HepG2 (cell line): ENCODE data around the gene CFAP97D1. TPM values are rescaled to one million over a fixed set of nuclear protein-coding genes. Genes with fewer than 3 reads are reported as not detected.

Experiments
- RBFOX2 ChIP-seq: fragments of 200-400 bp; formaldehyde crosslinking; IDR thresholded peaks from 2 replicates; pipeline ENCODE4 v1.6.1; 2017; ENCODE audit warnings: low read depth, mild to moderate bottlenecking, low read length
- ZBTB3 ChIP-seq: sonication (generic); formaldehyde crosslinking; IDR thresholded peaks from 2 replicates; pipeline ENCODE4 v1.4.0; 2020; ENCODE audit warnings: low read depth, mild to moderate bottlenecking, moderate library complexity, missing genetic modification reagents, borderline replicate concordance
- ZNF570 ChIP-seq: sonication (generic); formaldehyde crosslinking; IDR thresholded peaks from 2 replicates; pipeline ENCODE4 v1.4.0; 2020; ENCODE audit warnings: mild to moderate bottlenecking, missing genetic modification reagents, borderline replicate concordance
- ZNF749 ChIP-seq: sonication (generic); formaldehyde crosslinking; IDR thresholded peaks from 2 replicates; pipeline ENCODE4 v1.8.0; 2022; ENCODE audit warnings: mild to moderate bottlenecking, missing genetic modification reagents, moderate library complexity, borderline replicate concordance
- polyA plus RNA-seq, 8 experiments: library from polyadenylated mRNA; depleted of rRNA in 3 of 8; stranded (reverse) in 7 of 8; unstranded in 1 of 8; fragments of >200 nt; fragmentation: Illumina TruSeq in 4 of 8; extraction: Trizol in 4 of 8; gene quantifications; 2 replicates each; pipeline versions ENCODE4 v1.2.1 to v1.2.3, GENCODE V29; 2011 to 2016; ENCODE audit warnings: low read depth in 4 of 8, missing spikeins in 1 of 8, mixed read lengths in 1 of 8; ENCODE audit not compliant: insufficient read depth in 1 of 8
- total RNA-seq, 5 experiments: library from RNA; depleted of rRNA; stranded (reverse); fragments of >200 nt; fragmentation: Illumina TruSeq; extraction: Trizol; gene quantifications; 2 replicates each; pipeline ENCODE4 v1.2.3, GENCODE V29; 2016; ENCODE audit warnings: low read depth in 1 of 5
- TF ChIP-seq, protein P1 (sequence below): sonication (generic); formaldehyde crosslinking; IDR thresholded peaks from 2 replicates; pipeline ENCODE4 v1.5.1; 2020; ENCODE audit warnings: mild to moderate bottlenecking, missing genetic modification reagents
- TF ChIP-seq, protein P2 (sequence below): sonication (generic); formaldehyde crosslinking; IDR thresholded peaks from 2 replicates; pipeline ENCODE4 v1.9.0; 2021; ENCODE audit warnings: mild to moderate bottlenecking, missing genetic modification reagents
- TF ChIP-seq, protein P3 (sequence below), 2 experiments: sonication (generic) in 1 of 2; formaldehyde crosslinking in 1 of 2; IDR thresholded peaks; 2 replicates each; pipeline versions ENCODE4 v1.4.0 to v1.6.1; 2018 to 2020; ENCODE audit warnings: missing genetic modification reagents in 2 of 2, borderline replicate concordance in 1 of 2, low read depth in 1 of 2, mild to moderate bottlenecking in 1 of 2, missing biosample characterization in 1 of 2
- TF ChIP-seq, protein P4 (sequence below): sonication (generic); formaldehyde crosslinking; IDR thresholded peaks from 2 replicates; pipeline ENCODE4 v1.4.0; 2020; ENCODE audit warnings: mild to moderate bottlenecking, missing genetic modification reagents, borderline replicate concordance

The CFAP97D1 gene
- total and polyA plus RNA-seq, 2 of the 13 experiments (the other 11 are each of a cell fraction or from before 2014, with no cell fraction given): 0.02 TPM; not detected in 1

DNA sequence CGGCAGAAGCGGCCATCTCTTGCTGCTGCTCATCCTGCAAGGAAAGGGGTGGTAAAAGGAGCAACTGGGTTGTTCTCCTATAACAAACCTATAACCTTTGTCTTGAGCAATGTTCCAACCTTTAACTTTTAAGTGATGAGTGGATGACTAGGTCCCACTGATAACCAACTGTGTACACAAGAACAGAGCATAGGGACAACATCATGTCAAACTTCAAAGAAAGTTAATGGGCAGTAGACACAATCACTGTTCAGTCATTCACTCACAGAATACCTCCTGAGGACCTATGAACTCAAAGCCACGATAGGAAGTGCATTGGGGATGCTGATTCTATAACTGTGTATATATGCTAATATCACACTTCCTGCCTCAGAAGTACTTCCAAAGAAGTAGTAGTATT, 21.6 kb downstream of the CFAP97D1 start (continued):
- TF ChIP-seq, protein P1, sequence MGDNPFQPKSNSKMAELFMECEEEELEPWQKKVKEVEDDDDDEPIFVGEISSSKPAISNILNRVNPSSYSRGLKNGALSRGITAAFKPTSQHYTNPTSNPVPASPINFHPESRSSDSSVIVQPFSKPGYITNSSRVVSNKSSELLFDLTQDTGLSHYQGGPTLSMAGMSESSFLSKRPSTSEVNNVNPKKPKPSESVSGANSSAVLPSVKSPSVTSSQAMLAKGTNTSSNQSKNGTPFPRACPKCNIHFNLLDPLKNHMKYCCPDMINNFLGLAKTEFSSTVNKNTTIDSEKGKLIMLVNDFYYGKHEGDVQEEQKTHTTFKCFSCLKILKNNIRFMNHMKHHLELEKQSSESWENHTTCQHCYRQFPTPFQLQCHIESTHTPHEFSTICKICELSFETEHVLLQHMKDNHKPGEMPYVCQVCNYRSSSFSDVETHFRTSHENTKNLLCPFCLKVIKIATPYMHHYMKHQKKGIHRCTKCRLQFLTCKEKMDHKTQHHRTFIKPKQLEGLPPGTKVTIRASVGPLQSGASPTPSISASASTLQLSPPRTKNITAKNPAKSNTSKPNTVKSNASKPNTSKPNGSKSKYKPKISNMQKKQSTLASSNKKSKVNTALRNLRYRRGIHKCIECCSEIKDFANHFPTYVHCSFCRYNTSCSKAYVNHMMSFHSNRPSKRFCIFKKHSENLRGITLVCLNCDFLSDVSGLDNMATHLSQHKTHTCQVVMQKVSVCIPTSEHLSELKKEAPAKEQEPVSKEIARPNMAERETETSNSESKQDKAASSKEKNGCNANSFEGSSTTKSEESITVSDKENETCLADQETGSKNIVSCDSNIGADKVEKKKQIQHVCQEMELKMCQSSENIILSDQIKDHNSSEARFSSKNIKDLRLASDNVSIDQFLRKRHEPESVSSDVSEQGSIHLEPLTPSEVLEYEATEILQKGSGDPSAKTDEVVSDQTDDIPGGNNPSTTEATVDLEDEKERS (CRISPR knock-in tag): no peak
- TF ChIP-seq ZNF749 (CRISPR knock-in tag) (no peak), RBFOX2 (no peak), ZBTB3 (no peak), ZNF570 (CRISPR knock-in tag) (no peak)
- TF ChIP-seq, protein P2, sequence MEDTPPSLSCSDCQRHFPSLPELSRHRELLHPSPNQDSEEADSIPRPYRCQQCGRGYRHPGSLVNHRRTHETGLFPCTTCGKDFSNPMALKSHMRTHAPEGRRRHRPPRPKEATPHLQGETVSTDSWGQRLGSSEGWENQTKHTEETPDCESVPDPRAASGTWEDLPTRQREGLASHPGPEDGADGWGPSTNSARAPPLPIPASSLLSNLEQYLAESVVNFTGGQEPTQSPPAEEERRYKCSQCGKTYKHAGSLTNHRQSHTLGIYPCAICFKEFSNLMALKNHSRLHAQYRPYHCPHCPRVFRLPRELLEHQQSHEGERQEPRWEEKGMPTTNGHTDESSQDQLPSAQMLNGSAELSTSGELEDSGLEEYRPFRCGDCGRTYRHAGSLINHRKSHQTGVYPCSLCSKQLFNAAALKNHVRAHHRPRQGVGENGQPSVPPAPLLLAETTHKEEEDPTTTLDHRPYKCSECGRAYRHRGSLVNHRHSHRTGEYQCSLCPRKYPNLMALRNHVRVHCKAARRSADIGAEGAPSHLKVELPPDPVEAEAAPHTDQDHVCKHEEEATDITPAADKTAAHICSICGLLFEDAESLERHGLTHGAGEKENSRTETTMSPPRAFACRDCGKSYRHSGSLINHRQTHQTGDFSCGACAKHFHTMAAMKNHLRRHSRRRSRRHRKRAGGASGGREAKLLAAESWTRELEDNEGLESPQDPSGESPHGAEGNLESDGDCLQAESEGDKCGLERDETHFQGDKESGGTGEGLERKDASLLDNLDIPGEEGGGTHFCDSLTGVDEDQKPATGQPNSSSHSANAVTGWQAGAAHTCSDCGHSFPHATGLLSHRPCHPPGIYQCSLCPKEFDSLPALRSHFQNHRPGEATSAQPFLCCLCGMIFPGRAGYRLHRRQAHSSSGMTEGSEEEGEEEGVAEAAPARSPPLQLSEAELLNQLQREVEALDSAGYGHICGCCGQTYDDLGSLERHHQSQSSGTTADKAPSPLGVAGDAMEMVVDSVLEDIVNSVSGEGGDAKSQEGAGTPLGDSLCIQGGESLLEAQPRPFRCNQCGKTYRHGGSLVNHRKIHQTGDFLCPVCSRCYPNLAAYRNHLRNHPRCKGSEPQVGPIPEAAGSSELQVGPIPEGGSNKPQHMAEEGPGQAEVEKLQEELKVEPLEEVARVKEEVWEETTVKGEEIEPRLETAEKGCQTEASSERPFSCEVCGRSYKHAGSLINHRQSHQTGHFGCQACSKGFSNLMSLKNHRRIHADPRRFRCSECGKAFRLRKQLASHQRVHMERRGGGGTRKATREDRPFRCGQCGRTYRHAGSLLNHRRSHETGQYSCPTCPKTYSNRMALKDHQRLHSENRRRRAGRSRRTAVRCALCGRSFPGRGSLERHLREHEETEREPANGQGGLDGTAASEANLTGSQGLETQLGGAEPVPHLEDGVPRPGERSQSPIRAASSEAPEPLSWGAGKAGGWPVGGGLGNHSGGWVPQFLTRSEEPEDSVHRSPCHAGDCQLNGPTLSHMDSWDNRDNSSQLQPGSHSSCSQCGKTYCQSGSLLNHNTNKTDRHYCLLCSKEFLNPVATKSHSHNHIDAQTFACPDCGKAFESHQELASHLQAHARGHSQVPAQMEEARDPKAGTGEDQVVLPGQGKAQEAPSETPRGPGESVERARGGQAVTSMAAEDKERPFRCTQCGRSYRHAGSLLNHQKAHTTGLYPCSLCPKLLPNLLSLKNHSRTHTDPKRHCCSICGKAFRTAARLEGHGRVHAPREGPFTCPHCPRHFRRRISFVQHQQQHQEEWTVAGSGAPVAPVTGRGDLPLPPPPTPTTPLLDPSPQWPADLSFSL (CRISPR knock-in tag): no peak
- TF ChIP-seq, protein P3, sequence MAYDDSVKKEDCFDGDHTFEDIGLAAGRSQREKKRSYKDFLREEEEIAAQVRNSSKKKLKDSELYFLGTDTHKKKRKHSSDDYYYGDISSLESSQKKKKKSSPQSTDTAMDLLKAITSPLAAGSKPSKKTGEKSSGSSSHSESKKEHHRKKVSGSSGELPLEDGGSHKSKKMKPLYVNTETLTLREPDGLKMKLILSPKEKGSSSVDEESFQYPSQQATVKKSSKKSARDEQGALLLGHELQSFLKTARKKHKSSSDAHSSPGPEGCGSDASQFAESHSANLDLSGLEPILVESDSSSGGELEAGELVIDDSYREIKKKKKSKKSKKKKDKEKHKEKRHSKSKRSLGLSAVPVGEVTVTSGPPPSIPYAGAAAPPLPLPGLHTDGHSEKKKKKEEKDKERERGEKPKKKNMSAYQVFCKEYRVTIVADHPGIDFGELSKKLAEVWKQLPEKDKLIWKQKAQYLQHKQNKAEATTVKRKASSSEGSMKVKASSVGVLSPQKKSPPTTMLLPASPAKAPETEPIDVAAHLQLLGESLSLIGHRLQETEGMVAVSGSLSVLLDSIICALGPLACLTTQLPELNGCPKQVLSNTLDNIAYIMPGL (CRISPR knock-in tag; IDR thresholded peaks at IDR 0.05; ENCODE audit: borderline replicate concordance in 1 of 2, low read depth in 1 of 2): no peak
- TF ChIP-seq, protein P4, sequence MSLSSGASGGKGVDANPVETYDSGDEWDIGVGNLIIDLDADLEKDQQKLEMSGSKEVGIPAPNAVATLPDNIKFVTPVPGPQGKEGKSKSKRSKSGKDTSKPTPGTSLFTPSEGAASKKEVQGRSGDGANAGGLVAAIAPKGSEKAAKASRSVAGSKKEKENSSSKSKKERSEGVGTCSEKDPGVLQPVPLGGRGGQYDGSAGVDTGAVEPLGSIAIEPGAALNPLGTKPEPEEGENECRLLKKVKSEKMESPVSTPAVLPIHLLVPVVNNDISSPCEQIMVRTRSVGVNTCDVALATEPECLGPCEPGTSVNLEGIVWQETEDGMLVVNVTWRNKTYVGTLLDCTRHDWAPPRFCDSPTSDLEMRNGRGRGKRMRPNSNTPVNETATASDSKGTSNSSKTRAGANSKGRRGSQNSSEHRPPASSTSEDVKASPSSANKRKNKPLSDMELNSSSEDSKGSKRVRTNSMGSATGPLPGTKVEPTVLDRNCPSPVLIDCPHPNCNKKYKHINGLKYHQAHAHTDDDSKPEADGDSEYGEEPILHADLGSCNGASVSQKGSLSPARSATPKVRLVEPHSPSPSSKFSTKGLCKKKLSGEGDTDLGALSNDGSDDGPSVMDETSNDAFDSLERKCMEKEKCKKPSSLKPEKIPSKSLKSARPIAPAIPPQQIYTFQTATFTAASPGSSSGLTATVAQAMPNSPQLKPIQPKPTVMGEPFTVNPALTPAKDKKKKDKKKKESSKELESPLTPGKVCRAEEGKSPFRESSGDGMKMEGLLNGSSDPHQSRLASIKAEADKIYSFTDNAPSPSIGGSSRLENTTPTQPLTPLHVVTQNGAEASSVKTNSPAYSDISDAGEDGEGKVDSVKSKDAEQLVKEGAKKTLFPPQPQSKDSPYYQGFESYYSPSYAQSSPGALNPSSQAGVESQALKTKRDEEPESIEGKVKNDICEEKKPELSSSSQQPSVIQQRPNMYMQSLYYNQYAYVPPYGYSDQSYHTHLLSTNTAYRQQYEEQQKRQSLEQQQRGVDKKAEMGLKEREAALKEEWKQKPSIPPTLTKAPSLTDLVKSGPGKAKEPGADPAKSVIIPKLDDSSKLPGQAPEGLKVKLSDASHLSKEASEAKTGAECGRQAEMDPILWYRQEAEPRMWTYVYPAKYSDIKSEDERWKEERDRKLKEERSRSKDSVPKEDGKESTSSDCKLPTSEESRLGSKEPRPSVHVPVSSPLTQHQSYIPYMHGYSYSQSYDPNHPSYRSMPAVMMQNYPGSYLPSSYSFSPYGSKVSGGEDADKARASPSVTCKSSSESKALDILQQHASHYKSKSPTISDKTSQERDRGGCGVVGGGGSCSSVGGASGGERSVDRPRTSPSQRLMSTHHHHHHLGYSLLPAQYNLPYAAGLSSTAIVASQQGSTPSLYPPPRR (CRISPR knock-in tag): peak; percentile 97
